KMS-11 (cell line): ENCODE results near the gene HRH3.

Source experiments
- H2AFZ ChIP-seq: fragments of 200-600 bp; sonication (generic); 2 replicates; pipeline ENCODE4 v1.6.1; 2016; ENCODE audit warnings: antibody characterized with exemption, mixed run types, low read depth
- H3K27ac ChIP-seq: fragments of 200-600 bp; sonication (generic); 2 replicates; pipeline ENCODE4 v1.6.1; 2016; ENCODE audit warnings: mild to moderate bottlenecking, mixed run types
- H3K27me3 ChIP-seq: fragments of 200-600 bp; sonication (generic); 2 replicates; pipeline ENCODE4 v1.6.1; 2017; ENCODE audit warnings: mild to moderate bottlenecking, low read depth, mixed run types, moderate library complexity; ENCODE audit not compliant: insufficient read depth
- H3K36me3 ChIP-seq: fragments of 200-600 bp; sonication (generic); 2 replicates; pipeline ENCODE4 v1.6.1; 2017; ENCODE audit warnings: mild to moderate bottlenecking, mixed run types; ENCODE audit not compliant: insufficient read depth
- H3K4me1 ChIP-seq: fragments of 200-600 bp; sonication (generic); 2 replicates; pipeline ENCODE4 v1.6.1; 2016; ENCODE audit warnings: mild to moderate bottlenecking, low read depth, mixed run types; ENCODE audit not compliant: poor library complexity, severe bottlenecking
- H3K4me2 ChIP-seq: fragments of 200-600 bp; sonication (generic); 2 replicates; pipeline ENCODE4 v1.7.0; 2016; ENCODE audit warnings: mild to moderate bottlenecking, mixed run types
- H3K4me3 ChIP-seq: fragments of 200-600 bp; sonication (generic); IDR thresholded peaks from 2 replicates; pipeline ENCODE4 v1.6.1; 2017; ENCODE audit warnings: low read depth, low read length, mixed read lengths; ENCODE audit not compliant: insufficient read depth
- H3K79me2 ChIP-seq: fragments of 200-600 bp; sonication (generic); 2 replicates; pipeline ENCODE4 v1.6.1; 2016; ENCODE audit warnings: low read depth, mixed run types; ENCODE audit not compliant: insufficient read depth
- H3K9ac ChIP-seq: fragments of 200-600 bp; sonication (generic); 2 replicates; pipeline ENCODE4 v1.6.1; 2016; ENCODE audit warnings: mild to moderate bottlenecking, mixed run types
- H4K20me1 ChIP-seq: fragments of 200-600 bp; sonication (generic); 2 replicates; pipeline ENCODE4 v1.6.1; 2016; ENCODE audit warnings: mild to moderate bottlenecking, mixed run types; ENCODE audit not compliant: insufficient read depth
- TF ChIP-seq, protein P1 (sequence below): fragments of 200-600 bp; sonication (generic); conservative IDR thresholded peaks from 2 replicates; pipeline ENCODE4 v1.6.1; 2017; ENCODE audit warnings: low read depth, mild to moderate bottlenecking, antibody characterized with exemption, low read length, moderate library complexity, mixed read lengths

HRH3 gene

DNA sequence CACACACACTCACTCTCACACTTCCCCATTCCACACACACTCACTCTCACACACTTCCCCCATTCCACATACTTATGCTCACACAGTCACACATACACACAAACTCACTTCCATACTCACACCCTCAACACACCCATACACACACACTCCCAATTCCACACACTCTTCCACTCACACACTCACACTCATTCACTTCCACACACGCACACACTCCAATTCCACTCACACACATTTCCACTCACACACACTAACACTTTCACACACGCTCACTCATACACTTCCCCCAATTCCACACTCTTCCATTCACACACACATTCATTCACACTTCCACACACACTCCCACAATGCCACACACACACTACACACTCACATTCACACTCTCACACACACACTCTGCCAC, 10.2 kb upstream of the HRH3 start:
- Histone ChIP-seq H3K27ac (no peak overlapping the region), H3K4me3 (no peak overlapping the region), H3K4me1 (no peaks in the 10 kb centered on the region), H3K9ac (no peak overlapping the region), H3K36me3 (no peaks in the 10 kb centered on the region), H2AFZ (no peak overlapping the region), H3K4me2 (no peak overlapping the region), H3K79me2 (no peaks in the 10 kb centered on the region), H3K27me3 (peaks cover 84% of the 10 kb centered on the region), H4K20me1 (no peaks in the 10 kb centered on the region)
- TF ChIP-seq, protein P1, sequence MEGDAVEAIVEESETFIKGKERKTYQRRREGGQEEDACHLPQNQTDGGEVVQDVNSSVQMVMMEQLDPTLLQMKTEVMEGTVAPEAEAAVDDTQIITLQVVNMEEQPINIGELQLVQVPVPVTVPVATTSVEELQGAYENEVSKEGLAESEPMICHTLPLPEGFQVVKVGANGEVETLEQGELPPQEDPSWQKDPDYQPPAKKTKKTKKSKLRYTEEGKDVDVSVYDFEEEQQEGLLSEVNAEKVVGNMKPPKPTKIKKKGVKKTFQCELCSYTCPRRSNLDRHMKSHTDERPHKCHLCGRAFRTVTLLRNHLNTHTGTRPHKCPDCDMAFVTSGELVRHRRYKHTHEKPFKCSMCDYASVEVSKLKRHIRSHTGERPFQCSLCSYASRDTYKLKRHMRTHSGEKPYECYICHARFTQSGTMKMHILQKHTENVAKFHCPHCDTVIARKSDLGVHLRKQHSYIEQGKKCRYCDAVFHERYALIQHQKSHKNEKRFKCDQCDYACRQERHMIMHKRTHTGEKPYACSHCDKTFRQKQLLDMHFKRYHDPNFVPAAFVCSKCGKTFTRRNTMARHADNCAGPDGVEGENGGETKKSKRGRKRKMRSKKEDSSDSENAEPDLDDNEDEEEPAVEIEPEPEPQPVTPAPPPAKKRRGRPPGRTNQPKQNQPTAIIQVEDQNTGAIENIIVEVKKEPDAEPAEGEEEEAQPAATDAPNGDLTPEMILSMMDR: no peak

DNA sequence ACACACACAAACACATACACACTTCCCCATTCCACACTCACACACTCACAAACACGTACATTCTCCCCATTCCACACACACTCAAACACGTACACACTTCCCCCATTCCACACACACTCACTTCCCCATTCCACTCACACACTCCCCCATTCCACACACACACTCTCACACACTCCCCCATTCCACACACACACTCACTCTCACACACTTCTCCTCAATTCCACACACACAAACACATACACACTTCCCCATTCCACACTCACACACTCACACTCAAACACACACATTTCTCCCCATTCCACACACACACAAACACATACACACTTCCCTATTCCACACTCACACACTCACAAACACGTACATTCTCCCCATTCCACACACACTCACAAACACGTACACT, 9.6 kb upstream of the HRH3 start:
- no peaks in the 10 kb centered on the region for H3K4me1 ChIP-seq
- no peaks in the 10 kb centered on the region for H3K36me3 ChIP-seq
- H3K27me3 ChIP-seq: peaks cover 84% of the 10 kb centered on the region
- H3K27ac ChIP-seq: no peak overlapping the region
- no peak overlapping the region for H3K9ac ChIP-seq
- TF ChIP-seq, protein P1: no peak
- H2AFZ ChIP-seq: no peak overlapping the region
- no peaks in the 10 kb centered on the region for H4K20me1 ChIP-seq
- H3K4me3 ChIP-seq: no peak overlapping the region
- no peaks in the 10 kb centered on the region for H3K79me2 ChIP-seq
- H3K4me2 ChIP-seq: no peak overlapping the region

DNA sequence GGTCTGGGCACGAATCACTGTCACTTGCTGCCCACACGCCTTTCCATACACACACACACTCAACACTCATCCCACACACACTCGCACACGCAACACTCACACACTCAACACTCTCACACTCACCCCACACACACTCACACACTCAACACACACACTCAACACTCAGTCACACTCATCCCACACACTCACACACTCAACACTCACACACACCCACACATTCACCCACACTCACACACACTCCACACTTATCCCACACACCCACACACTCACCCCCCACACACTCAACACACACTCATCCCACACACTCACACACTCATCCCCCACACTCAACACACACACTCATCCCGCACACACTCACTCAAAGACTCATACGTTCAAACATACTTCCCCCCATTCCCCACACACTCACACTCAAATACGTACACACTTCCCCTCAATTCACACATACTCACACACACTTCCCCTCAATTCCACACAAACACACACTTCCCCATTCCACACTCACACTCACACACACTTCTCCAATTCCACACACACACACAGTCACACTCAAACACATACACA, 9.0 kb upstream of the HRH3 start:
- Histone ChIP-seq H3K27ac (no peak overlapping the region), H4K20me1 (no peaks in the 10 kb centered on the region), H3K4me2 (no peak overlapping the region), H3K36me3 (no peaks in the 10 kb centered on the region), H3K4me1 (no peaks in the 10 kb centered on the region), H3K79me2 (no peaks in the 10 kb centered on the region), H3K27me3 (peaks cover 84% of the 10 kb centered on the region), H3K4me3 (no peak overlapping the region), H2AFZ (no peak overlapping the region), H3K9ac (no peak overlapping the region)
- TF ChIP-seq, protein P1: no peak

DNA sequence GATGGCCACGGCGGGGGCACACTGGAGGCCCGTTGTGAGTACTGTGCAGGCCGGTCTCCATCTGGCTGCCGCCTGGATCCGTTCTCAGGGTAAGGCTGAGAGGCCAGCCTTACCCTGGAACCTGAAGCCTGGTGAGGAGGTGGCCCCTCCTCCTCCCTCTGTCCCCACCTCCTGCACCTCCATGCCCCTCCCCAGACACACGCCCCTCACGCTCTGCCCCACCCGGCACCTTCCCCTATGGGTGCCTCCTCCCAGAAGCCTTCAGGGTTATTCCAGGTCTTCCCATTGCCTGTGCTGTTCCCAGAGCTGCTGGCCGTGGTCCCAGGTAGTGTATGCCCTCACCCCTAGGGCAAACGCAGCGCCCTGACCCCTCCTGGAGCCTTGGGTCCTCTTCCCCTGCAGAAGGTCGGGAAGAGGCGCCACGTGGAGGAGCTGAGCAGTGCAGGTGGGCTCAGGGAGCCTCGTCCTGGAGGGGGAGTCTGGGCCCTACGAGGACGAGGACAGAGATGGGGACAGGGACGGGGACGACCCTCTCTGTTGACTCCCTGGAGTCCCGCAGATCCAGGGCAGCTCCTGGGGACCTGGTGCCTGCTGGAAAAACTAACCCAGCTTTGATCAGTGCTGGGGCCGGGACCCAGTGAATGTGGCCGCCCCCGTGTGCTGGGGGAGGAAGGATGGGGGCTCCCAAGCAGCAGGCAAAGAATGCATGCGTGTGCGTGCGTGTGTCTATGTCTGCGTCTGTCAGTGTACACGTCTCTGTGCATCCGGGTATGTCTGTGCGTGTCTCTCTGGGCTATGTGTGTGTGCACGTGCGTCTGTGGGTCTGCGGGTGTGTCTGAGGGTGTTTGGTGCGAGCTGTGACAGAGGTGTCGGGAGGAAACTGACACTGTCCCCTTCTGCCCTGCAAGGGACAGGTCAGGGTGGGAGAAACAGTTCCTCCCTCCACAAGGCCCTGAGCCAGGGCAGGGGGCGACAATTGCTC, 8.2 kb upstream of the HRH3 start:
- Histone ChIP-seq H3K4me2 (no peak overlapping the region), H2AFZ (no peak overlapping the region), H3K4me3 (no peak overlapping the region), H3K4me1 (no peaks in the 10 kb centered on the region), H3K36me3 (no peaks in the 10 kb centered on the region), H3K27ac (no peak overlapping the region), H4K20me1 (no peaks in the 10 kb centered on the region), H3K27me3 (peaks cover 84% of the 10 kb centered on the region), H3K79me2 (no peaks in the 10 kb centered on the region), H3K9ac (no peak overlapping the region)
- TF ChIP-seq, protein P1: no peak
